ENCODE results near the gene LIN7A.

The LIN7A gene

DNA sequence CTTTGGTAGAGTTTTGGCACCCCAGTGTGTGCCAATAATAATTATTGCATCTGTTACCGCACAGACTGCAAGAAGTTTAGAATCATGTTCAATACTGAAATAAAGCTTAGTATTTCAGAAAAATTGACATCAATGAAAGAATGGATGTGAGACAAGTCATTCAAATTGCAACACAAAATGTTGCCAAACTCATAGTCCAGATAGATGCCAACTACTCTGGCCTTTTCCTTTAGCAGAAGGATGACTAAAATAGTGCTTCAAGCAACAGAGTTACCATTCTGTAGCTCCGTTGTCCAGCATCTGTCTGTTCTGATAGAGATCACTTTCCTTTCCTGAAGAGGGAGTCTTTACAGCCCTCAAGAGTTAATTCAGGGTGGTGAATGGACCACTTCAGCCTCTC, 77.5 kb downstream of the LIN7A start:
- H3K4me2 ChIP-seq (ENCODE audit: low read length): no peak overlapping the region
- H3K4me1 ChIP-seq (ENCODE audit: control insufficient read depth, low read length): no peaks in the 10 kb centered on the region
- no peaks in the 10 kb centered on the region for H3K27me3 ChIP-seq (ENCODE audit: control insufficient read depth, low read length)
- H4K20me1 ChIP-seq (ENCODE audit: control insufficient read depth, insufficient read depth, low read depth, low read length): no peaks in the 10 kb centered on the region
- H3K36me3 ChIP-seq (ENCODE audit: control insufficient read depth, low read length): no peaks in the 10 kb centered on the region
- H3K9me3 ChIP-seq (ENCODE audit: control insufficient read depth, insufficient read depth, low read length): no peaks in the 10 kb centered on the region
- H3K4me3 ChIP-seq (ENCODE audit: low read length): no peak overlapping the region
- TF ChIP-seq, protein P1, sequence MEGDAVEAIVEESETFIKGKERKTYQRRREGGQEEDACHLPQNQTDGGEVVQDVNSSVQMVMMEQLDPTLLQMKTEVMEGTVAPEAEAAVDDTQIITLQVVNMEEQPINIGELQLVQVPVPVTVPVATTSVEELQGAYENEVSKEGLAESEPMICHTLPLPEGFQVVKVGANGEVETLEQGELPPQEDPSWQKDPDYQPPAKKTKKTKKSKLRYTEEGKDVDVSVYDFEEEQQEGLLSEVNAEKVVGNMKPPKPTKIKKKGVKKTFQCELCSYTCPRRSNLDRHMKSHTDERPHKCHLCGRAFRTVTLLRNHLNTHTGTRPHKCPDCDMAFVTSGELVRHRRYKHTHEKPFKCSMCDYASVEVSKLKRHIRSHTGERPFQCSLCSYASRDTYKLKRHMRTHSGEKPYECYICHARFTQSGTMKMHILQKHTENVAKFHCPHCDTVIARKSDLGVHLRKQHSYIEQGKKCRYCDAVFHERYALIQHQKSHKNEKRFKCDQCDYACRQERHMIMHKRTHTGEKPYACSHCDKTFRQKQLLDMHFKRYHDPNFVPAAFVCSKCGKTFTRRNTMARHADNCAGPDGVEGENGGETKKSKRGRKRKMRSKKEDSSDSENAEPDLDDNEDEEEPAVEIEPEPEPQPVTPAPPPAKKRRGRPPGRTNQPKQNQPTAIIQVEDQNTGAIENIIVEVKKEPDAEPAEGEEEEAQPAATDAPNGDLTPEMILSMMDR (IDR thresholded peaks at IDR 0.05; ENCODE audit: low read depth, low read length, poor library complexity, severe bottlenecking): no peak
- TF ChIP-seq EZH2phosphoT487 (IDR thresholded peaks at IDR 0.05; ENCODE audit: borderline replicate concordance, low read length): no peak
- H3F3A ChIP-seq (ENCODE audit: control insufficient read depth, insufficient read depth): no peaks in the 10 kb centered on the region
- no peaks in the 10 kb centered on the region for H3K9me2 ChIP-seq (replicated peaks; ENCODE audit: control insufficient read depth, low read length)
- H3K27ac ChIP-seq (ENCODE audit: low read depth, low read length): no peak overlapping the region
- H3K79me2 ChIP-seq (ENCODE audit: control insufficient read depth, low read length): no peaks in the 10 kb centered on the region

DNA sequence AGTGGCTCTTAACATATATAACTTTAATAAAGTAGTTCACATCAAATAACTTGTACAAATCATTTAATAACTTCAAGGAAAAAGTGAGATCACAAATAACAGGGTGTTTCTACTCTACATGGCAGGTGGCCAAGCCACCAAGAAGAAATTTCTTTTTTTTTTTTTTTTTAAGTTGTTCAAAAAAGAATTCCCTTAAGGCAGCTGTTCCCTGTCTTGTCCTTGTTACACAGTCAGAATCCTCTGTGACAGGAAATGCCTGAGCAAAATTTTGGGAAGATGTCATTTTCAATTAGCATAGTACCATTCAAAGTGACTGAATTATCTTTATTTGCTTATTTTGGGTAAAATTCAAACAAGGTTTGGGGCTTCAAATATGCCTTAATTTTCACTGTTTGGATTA, 79.4 kb downstream of the LIN7A start:
- TF ChIP-seq, protein P1 (IDR thresholded peaks at IDR 0.05; ENCODE audit: low read depth, low read length, poor library complexity, severe bottlenecking): no peak
- TF ChIP-seq EZH2phosphoT487 (IDR thresholded peaks at IDR 0.05; ENCODE audit: borderline replicate concordance, low read length): no peak
- H3K9me2 ChIP-seq (replicated peaks; ENCODE audit: control insufficient read depth, low read length): no peaks in the 10 kb centered on the region
- H3K4me3 ChIP-seq (ENCODE audit: low read length): no peak overlapping the region
- no peaks in the 10 kb centered on the region for H3F3A ChIP-seq (ENCODE audit: control insufficient read depth, insufficient read depth)
- no peak overlapping the region for H3K27ac ChIP-seq (ENCODE audit: low read depth, low read length)
- no peaks in the 10 kb centered on the region for H3K36me3 ChIP-seq (ENCODE audit: control insufficient read depth, low read length)
- H3K9me3 ChIP-seq (ENCODE audit: control insufficient read depth, insufficient read depth, low read length): no peaks in the 10 kb centered on the region
- H4K20me1 ChIP-seq (ENCODE audit: control insufficient read depth, insufficient read depth, low read depth, low read length): no peaks in the 10 kb centered on the region
- no peaks in the 10 kb centered on the region for H3K79me2 ChIP-seq (ENCODE audit: control insufficient read depth, low read length)
- H3K4me2 ChIP-seq (ENCODE audit: low read length): no peak overlapping the region
- H3K27me3 ChIP-seq (ENCODE audit: control insufficient read depth, low read length): no peaks in the 10 kb centered on the region
- no peaks in the 10 kb centered on the region for H3K4me1 ChIP-seq (ENCODE audit: control insufficient read depth, low read length)

DNA sequence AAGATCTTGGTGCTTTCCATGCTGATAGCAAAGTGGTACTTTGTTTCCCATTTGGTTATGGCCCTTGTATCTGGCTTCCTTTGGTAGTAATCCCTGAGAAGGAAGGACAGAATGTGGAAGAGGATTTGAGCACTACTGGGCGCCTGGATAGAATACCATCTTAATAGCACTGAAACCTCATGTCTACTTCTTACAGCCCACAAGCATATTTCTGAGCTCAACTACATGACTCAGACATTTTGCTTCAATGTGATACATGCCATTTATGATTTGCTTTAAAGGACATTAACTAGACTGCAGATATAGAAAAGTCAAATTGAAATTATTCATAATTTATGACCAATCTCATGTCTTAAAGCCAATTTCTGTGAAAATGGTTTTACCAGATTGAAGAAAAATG, 80.4 kb downstream of the LIN7A start:
- no peak overlapping the region for H3K4me3 ChIP-seq (ENCODE audit: low read length)
- TF ChIP-seq EZH2phosphoT487 (IDR thresholded peaks at IDR 0.05; ENCODE audit: borderline replicate concordance, low read length): no peak
- TF ChIP-seq, protein P1 (IDR thresholded peaks at IDR 0.05; ENCODE audit: low read depth, low read length, poor library complexity, severe bottlenecking): no peak
- no peaks in the 10 kb centered on the region for H3K27me3 ChIP-seq (ENCODE audit: control insufficient read depth, low read length)
- no peaks in the 10 kb centered on the region for H3K4me1 ChIP-seq (ENCODE audit: control insufficient read depth, low read length)
- H3F3A ChIP-seq (ENCODE audit: control insufficient read depth, insufficient read depth): no peaks in the 10 kb centered on the region
- H3K36me3 ChIP-seq (ENCODE audit: control insufficient read depth, low read length): no peaks in the 10 kb centered on the region
- no peak overlapping the region for H3K4me2 ChIP-seq (ENCODE audit: low read length)
- H4K20me1 ChIP-seq (ENCODE audit: control insufficient read depth, insufficient read depth, low read depth, low read length): no peaks in the 10 kb centered on the region
- H3K79me2 ChIP-seq (ENCODE audit: control insufficient read depth, low read length): no peaks in the 10 kb centered on the region
- no peaks in the 10 kb centered on the region for H3K9me2 ChIP-seq (replicated peaks; ENCODE audit: control insufficient read depth, low read length)
- H3K9me3 ChIP-seq (ENCODE audit: control insufficient read depth, insufficient read depth, low read length): no peaks in the 10 kb centered on the region
- no peak overlapping the region for H3K27ac ChIP-seq (ENCODE audit: low read depth, low read length)

DNA sequence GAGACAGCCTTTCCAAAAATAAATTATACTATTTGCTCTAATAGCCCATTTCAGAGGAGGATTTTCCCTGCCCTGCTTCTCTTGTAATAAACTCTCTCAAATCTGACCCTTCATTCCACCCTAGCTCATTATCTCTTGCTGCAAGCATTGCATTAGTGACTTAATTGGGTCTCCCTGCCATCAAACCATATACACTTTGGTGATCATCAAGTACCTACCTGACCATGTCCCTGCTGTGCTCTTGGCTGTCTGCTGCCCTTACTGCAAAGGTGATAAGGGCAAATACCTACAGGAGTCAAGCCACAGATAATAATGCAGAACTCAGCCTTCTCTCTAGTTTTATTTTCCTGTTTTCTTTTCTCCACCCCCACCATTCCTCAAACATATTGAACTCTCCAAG, 88.4 kb downstream of the LIN7A start:
- Histone ChIP-seq H3K79me2 (ENCODE audit: control insufficient read depth, low read length) (no peaks in the 10 kb centered on the region), H3K4me3 (ENCODE audit: low read length) (no peak overlapping the region), H3K4me1 (ENCODE audit: control insufficient read depth, low read length) (no peaks in the 10 kb centered on the region), H3K9me2 (replicated peaks; ENCODE audit: control insufficient read depth, low read length) (no peaks in the 10 kb centered on the region), H3K27ac (ENCODE audit: low read depth, low read length) (no peak overlapping the region), H3K36me3 (ENCODE audit: control insufficient read depth, low read length) (no peaks in the 10 kb centered on the region), H3K9me3 (ENCODE audit: control insufficient read depth, insufficient read depth, low read length) (no peaks in the 10 kb centered on the region), H4K20me1 (ENCODE audit: control insufficient read depth, insufficient read depth, low read depth, low read length) (no peaks in the 10 kb centered on the region), H3F3A (ENCODE audit: control insufficient read depth, insufficient read depth) (no peaks in the 10 kb centered on the region), H3K4me2 (ENCODE audit: low read length) (no peak overlapping the region), H3K27me3 (ENCODE audit: control insufficient read depth, low read length) (no peaks in the 10 kb centered on the region; the same call in 1 of the 2 replicates)
- TF ChIP-seq, protein P1 (IDR thresholded peaks at IDR 0.05; ENCODE audit: low read depth, low read length, poor library complexity, severe bottlenecking): no peak

Measured in DOHH2 (cell line).